Right atrium auricular region (tissue), 2 donors: Measurements from ENCODE around the gene SNED1. TPM values are rescaled to one million over a fixed set of nuclear protein-coding genes. Genes with fewer than 3 reads are reported as not detected.

ENCODE experiments used
- DNase-seq: peaks from one replicate; pipeline ENCODE4 v3.0.0-alpha.2; 2019; ENCODE audit warnings: low spot score
- H3K27ac ChIP-seq, 2 donors: fragments of 200-600 bp; sonication (generic); 1 replicate in 1 of 2; 2 replicates in 1 of 2; pipeline ENCODE4 v1.5.1; 2016 to 2019
- H3K27me3 ChIP-seq, 2 donors: fragments of 200-600 bp; sonication (generic); one replicate each; pipeline versions ENCODE4 v1.5.1 to v1.6.0; 2017 to 2019
- H3K36me3 ChIP-seq: fragments of 200-600 bp; sonication (generic); one replicate; pipeline ENCODE4 v1.5.1; 2016
- H3K4me1 ChIP-seq, 2 donors: fragments of 200-600 bp; sonication (generic); one replicate each; pipeline versions ENCODE4 v1.5.1 to v1.6.0; 2017 to 2019
- H3K4me3 ChIP-seq, 2 donors: fragments of 200-600 bp; sonication (generic); 1 replicate in 1 of 2; 2 replicates in 1 of 2; pipeline ENCODE4 v1.5.1; 2017 to 2019; ENCODE audit warnings: mild to moderate bottlenecking in 1 of 2, moderate library complexity in 1 of 2
- H3K9me3 ChIP-seq, 2 donors: fragments of 200-600 bp; sonication (generic); one replicate each; pipeline ENCODE4 v1.5.1; 2019
- CTCF ChIP-seq, 2 donors: fragments of 200-600 bp; sonication (generic); IDR thresholded peaks; one replicate each; pipeline ENCODE4 v1.5.1; 2019; ENCODE audit warnings: antibody characterized with exemption in 2 of 2
- total RNA-seq, 2 donors: library from RNA; depleted of rRNA; stranded (reverse); fragments of >200 nt; gene quantifications; one replicate each; pipeline ENCODE4 v1.1.0, GENCODE V29; 2016

SNED1 gene
- total RNA-seq, 2 donors from 2014 or later, result 9.9 to 16.4 TPM

- H3K27me3 ChIP-seq, result no peaks in the 10 kb centered on the region
- H3K4me1 ChIP-seq, result no peaks in the 10 kb centered on the region
- H3K9me3 ChIP-seq, result peaks cover 0 to 12% of the 10 kb centered on the region in 2 donors
- no peak for TF ChIP-seq CTCF (IDR thresholded peaks at IDR 0.05)
- no peak overlapping the region for H3K27ac ChIP-seq
- H3K36me3 ChIP-seq, result no peaks in the 10 kb centered on the region
- no peak for DNase-seq
- no peak overlapping the region for H3K4me3 ChIP-seq
Measured at GRCh38 chr2:241043581-241043980, 45.2 kb downstream of the SNED1 start.

- Histone ChIP-seq H3K9me3 (peaks cover 0 to 12% of the 10 kb centered on the region in 2 donors), H3K27ac (no peak overlapping the region), H3K27me3 (no peaks in the 10 kb centered on the region), H3K4me3 (no peak overlapping the region), H3K36me3 (peaks cover 8% of the 10 kb centered on the region), H3K4me1 (no peaks in the 10 kb centered on the region)
- peak; percentile 38 for DNase-seq
- TF ChIP-seq CTCF (IDR thresholded peaks at IDR 0.05), result no peak
Measured at GRCh38 chr2:241047253-241048010, 49.0 kb downstream of the SNED1 start.

- Histone ChIP-seq H3K36me3 (peaks cover 8% of the 10 kb centered on the region), H3K4me1 (no peaks in the 10 kb centered on the region), H3K4me3 (no peak overlapping the region), H3K9me3 (peaks cover 0 to 12% of the 10 kb centered on the region in 2 donors), H3K27ac (no peak overlapping the region), H3K27me3 (no peaks in the 10 kb centered on the region)
- peak; percentile 34 for DNase-seq
- no peak for TF ChIP-seq CTCF (IDR thresholded peaks at IDR 0.05)
Measured at GRCh38 chr2:241048149-241048948, 49.9 kb downstream of the SNED1 start.

GRCh38 chr2:241048949-241049343 lies 50.5 kb downstream of the SNED1 start:
- no peak overlapping the region for H3K4me3 ChIP-seq
- DNase-seq, result no peak
- no peak for TF ChIP-seq CTCF (IDR thresholded peaks at IDR 0.05)
- H3K27ac ChIP-seq, result no peak overlapping the region
- H3K9me3 ChIP-seq, result peaks cover 0 to 12% of the 10 kb centered on the region in 2 donors
- H3K27me3 ChIP-seq, result no peaks in the 10 kb centered on the region
- H3K4me1 ChIP-seq, result no peaks in the 10 kb centered on the region
- peaks cover 8% of the 10 kb centered on the region for H3K36me3 ChIP-seq

- TF ChIP-seq CTCF (IDR thresholded peaks at IDR 0.05), result no peak
- peak; percentile 50 for DNase-seq
- Histone ChIP-seq H3K36me3 (peaks cover 8% of the 10 kb centered on the region), H3K4me1 (no peaks in the 10 kb centered on the region), H3K27ac (no peak overlapping the region), H3K4me3 (no peak overlapping the region), H3K9me3 (peaks cover 0 to 4% of the 10 kb centered on the region in 2 donors), H3K27me3 (no peaks in the 10 kb centered on the region)
Measured at GRCh38 chr2:241049739-241050623, 51.6 kb downstream of the SNED1 start.
